ENCODE data around the gene PEA15.
A peak's percentile ranks its signal among the peaks of the same experiment; 100 is the strongest.

PEA15 gene

DNA sequence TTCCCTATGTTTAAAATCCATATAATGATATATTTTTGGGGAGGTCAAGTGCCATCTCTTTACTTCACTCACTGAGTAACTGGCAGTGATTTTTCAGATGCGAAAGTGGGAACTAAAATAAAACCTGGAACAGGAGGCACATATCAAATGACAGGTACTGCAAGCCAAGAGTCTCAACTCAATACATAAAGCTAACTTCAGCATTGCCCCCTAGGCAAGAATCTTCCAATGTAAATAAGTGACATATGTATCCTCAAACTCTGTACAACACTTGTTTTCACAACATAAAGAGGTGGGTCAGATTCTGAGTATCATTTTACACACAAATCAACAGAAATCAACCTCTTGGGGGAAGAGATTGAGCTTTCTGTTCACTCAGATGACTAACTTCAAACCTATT is 39.0 kb downstream of the PEA15 start:
- DNase-seq: no peak

DNA sequence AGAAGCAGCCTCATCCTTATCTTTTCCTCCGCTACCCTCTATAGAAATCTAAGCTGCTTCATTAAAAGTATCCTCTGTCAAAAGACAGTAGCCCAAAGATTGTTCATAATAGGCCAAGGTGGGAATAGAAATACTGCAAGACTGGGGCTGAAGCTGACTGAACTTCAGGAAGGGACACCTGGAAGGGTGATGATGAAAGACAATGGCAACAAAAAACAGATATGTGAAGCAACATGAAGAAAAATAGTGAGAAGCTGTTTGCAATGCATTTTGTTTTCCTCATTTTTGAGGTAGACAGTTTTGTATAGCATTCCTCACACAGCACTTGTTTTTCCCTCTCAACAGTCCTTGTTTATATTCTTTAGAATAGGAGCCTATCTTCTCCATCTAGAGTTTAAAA is 40.2 kb downstream of the PEA15 start:
- DNase-seq: no peak

DNA sequence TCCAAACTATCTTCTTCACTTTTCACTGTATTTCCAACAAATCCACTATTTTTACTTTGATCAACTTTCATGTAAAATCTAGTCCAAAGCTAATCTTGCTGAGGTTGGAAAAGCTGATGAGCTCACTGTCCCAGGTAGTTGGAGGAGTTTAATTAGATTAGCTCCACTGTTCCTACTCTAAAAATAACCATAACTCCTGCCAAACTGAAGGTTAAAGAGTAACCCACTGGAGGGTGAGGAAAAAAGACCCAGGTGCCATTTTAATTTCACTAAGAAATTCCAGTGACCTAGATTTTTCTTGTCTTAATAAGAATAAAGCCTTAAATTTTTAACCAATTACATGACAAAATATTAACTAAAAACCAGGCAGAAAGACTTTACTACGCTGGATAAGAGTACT is 41.9 kb downstream of the PEA15 start:
- no peak for DNase-seq

DNA sequence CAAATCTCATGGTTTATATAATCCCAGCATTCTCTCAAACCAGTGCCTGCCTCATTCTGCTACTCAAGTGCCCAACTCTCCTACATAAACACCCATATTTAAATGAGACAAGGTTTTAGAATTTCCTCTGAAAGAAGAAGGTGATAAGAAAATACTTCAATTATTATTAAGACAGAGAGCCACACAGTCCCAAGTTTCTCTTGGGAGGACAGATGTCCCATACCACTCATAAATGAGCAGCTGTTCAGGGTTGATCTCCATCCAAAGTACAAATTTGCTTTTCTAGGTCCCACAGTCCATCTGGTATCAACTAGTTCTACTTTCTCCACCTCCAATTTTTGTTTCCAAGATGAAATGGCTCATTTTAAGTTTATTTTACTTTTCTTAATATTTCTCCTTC is 45.8 kb downstream of the PEA15 start:
- DNase-seq: no peak

DNA sequence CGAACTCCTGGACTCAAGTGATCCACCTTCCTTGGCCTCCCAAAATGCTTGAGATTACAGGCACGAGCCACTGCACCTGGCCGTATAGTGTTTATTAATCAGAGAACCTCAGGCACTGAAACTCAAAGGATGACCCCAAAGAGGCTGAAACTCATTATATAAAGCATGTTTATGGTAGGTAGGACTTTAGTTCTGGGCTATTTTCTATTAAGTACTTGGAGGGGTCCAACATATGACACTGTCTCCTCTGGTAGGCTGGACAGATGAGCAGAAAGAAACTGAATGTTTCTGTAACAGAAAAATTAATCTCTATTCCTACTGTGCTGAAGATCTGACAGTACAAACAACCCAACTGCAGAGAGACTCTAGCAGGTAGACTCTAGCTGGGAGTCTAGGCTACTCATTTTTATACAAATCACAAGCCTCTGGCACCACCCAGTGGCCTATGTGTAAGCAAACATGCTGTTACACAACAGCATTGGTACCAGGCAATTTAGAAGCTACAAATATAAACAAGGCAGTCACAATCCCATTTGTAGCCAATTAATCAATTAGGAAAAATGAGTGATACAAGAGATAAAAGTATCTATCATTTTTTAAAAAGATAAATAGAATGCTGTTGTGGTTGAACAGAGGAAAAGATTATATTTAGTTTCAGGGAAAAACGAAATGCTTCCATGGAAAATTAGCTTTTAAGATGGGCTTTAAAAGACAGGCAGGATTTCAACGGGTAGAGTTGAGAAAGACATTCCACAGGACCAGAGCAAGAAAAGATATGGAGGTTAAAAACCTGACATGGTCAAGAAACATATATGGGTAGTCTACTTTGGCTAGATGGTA is 46.7 kb downstream of the PEA15 start:
- no peak for DNase-seq

DNA sequence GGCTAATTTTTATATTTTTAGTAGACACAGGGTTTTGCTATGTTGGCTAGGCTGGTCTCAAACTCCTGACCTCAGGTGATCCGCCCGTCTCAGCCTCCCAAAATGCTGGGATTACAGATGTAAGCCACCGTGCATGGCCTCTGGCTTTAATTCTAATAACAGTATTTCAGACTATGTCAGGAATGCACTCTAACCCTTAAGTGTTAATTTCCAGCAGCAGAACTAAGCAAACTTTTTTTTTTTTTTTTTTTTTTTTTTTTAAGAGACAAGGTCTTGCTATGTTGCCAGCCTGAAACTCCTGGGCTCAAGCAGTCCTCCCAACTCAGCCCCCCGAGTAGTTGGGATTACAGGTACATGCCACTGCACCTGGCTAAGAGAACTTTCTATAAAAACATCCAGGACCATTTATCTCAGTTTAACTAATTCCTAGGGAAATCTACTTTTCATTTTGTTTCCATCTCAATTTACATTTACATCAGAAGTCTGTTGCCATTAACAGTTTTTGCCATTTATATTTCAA is 50.7 kb downstream of the PEA15 start:
- DNase-seq: no peak

DNA sequence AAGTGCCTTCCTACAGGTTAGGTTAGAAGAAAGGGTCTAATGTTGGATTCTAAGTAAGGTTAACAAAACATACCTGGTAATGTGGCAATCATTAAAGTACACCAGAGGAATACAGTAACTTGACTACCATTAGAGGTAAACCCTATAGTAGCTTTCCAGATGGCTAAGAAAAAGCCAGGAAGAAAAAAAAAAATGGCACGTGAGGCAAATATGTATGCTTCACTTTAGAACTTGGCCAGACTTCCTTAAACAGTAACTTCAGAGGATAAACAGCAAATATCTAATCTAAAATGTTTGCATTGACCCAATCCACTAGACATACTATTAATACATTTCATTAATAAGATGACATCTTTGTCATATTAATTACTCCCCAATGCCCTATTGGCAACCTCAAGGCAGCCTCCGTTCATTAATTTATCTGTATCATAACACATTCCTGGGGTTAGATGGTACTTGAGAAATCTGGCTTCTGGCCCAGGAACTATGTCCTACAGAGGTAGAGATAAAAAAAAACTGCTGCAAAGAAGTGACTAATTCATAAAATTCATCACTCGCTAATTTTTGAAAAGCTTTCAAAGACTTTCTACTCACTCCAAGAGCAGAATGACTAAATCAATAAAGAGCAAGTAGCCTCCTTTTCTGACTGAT is 51.3 kb downstream of the PEA15 start:
- DNase-seq: no peak

DNA sequence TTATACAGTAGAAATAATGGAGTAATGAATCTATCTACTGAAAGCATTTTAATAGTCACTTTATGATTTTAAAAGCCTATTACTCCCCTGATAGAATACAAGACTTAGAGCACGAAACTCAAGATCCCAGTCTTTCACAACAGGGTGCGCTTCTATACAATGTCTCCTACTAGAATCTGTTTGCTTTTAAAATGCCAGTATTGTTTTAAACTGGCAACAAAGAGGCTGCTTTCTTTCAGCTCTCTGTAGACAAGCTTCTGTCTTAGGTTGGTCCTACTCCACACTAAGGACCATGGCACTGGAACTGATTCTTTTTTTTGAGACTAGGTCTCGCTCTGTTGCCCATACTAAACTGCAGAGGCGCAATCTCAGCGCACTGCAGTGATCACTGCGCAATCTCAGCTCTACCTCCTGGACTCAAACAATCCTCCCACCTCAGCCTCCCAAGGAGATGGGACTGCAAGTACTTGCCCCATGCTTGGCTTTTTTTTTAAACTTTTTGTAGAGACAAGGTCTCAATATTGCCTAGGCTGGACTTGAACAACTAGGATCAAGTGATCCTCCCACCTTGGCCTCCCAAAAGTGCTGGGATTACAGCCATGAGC is 52.3 kb downstream of the PEA15 start:
- DNase-seq: no peak

DNA sequence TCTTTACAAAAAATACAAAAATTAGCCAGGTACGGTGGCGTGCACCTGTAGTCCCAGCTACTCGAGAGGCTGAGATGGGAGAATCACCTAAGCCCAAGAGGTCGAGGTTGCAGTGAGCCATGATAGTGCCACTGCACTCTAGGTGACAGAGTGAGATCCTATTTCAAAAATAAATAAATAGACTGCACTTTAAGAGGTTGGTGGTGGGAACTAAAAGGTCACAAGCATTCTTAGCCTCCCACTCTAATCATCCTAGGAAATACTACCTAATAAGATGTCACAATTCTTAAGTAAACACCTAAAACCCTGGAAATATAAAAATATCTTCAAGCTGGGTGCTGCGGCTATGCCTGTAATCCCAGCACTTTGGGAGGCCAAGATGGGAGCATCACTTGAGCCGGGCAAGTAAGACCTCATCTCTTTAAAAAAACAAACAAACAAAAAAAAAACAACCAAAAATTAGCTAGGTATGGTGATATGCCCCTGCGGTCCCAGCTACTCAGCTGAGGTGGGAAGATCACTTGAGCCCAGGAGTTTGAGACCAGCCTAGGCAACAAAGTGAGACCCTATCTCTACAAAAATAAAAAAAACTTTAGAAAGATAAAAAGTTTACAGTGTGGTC is 53.1 kb downstream of the PEA15 start:
- no peak for DNase-seq

DNA sequence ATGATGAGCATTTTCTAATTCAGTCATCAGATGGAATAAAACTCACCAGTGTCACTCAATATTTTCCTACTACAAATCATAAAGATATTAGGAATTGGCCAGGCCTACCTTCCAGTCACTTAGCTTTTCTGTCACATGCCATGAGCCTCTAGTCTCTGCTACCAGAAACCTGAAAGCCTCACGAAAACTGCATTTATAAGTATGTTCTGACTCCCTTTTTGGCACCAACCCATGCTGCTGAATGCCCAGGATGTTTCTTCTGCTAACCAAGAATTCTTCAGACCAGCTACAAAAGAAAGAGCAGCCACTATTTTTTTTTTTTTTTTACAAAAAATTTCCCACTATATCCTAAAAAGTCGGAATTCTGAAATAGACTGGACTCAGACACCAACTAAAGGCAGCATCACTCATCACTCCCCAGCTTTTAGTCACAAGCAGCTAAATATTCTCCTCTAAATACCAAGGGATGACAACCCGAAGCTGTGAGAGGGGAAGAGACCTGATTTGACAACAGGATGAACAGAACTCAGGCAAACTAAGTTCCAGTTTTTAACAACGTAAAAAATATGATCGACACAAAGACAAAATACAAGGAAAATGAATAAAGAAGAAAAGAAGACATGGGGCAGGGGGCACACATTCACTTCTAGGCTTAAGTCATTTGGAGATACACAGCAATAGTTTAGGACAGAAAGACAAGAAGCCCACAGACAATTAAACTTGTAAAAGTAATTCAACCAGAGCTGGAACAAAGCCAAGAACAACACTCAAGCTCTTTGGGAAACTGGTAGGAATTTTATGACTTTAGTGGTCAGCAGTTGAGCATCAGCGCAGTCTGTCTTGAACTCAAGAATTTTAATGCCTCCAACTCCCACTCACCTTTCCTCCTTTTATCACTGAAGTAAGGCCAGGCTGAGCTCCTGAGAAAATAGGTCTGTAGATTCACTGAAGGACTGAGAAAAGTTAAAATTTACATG is 55.5 kb downstream of the PEA15 start:
- no peak for DNase-seq

DNA sequence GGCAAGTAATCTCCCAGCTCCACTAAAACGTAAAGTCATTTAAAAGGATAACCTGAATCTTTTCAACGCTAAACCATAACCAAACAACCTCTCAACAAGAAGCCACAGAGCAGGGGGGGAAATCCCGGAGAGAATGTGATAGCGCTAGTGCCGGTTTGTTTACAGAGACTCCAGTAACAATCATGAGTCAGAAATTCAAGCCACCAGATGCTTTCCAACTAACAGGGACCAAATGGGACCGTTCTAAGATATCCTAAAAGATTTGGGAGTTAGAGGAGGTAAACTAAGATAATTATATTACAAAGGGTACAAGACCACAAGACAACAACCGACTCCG is 56.3 kb downstream of the PEA15 start:
- DNase-seq: no peak

DNA sequence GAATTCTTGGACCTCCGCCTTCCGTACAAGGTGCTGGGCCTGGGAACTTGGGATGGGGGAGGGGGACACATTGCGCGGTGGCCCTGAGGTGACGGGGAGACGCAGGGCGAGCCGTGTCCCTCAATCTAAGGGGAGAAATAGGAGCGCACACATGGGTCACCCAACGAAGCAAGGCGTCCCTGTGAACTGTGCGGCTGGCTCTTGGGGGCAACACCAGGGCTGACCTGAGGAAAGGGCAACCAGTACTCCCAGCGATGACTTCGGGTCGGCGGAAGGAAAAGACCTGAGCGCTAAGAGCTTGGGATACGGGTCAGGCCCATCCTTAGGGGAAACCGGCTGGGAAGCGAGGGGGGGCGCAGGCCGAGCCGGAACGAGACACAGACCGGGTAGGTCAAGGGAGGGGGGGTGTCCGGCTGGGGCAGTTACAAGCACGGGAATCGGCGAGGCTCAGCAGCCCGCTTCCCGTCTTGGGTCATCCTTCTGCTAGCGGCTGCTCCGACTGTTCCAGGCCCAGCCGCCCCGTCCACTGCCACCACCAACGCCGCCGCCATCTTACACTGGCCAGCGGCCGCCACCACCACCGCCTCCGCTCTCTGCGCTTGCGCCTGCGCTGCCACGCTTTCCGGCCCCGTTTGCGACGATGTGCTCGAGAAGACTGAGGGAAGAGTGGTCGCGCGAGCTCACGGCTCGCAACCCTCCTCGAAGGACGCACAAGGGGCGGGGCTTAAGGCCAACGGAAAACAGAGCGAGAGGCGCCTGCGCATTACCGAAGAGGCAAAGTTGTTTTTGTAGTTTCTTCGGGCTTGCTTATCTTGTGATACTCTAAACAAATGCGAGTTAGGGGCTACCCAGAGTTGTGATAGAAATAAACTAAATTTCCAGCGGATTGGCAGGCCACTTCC is 57.0 kb downstream of the PEA15 start, which contains the start of gene DCAF8:
Gene DCAF8 (minus strand): TSS at position 657 of the 902 bp plus-strand sequence. CDS start 18,541 bp downstream, outside the sequence.
- peak; percentile 91 for DNase-seq

DNA sequence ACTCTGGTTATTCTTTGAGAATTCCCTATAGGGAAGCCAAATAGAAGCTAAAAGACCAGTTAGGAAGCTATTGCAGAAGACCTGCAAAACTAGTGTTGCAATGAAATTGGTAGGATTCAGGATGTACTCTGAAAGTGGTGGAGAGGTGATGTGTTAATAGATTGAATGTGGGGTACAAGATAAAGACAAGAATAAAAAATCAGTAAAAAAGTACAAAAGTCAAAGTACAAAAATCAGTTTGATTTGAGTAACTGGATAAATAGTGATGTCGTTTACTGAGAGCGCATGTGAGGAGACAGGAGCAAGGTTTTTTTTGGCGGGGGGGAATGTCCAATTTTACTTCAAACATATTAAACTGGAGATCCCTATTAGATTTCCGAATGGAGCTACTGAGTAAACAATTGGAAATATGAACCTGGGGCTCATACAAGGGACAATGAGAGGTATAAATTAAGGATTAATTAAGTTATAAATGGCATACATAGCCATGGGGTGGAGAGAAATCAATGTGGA is 59.7 kb downstream of the PEA15 start:
- DNase-seq: no peak
